Peyer's patch (tissue), 4 donors: ENCODE measurements around the gene IL17REL. TPM values are rescaled to one million over a fixed set of nuclear protein-coding genes. Genes with fewer than 3 reads are reported as not detected.

Source experiments
- DNase-seq, 3 donors: peaks; one replicate each; pipeline ENCODE4 v3.0.0-alpha.2; 2017 to 2019
- H3K27ac ChIP-seq, 4 donors: fragments of 200-600 bp; sonication (generic); one replicate each; pipeline ENCODE4 v1.5.1; 2016 to 2019
- H3K27me3 ChIP-seq, 2 donors: fragments of 200-600 bp; sonication (generic); one replicate each; pipeline ENCODE4 v1.5.1; 2019
- H3K36me3 ChIP-seq, 3 donors: fragments of 200-600 bp; sonication (generic); one replicate each; pipeline ENCODE4 v1.5.1; 2016 to 2019
- H3K4me1 ChIP-seq, 4 donors: fragments of 200-600 bp; sonication (generic); one replicate each; pipeline ENCODE4 v1.5.1; 2016 to 2019
- H3K4me3 ChIP-seq, 4 donors: fragments of 200-600 bp; sonication (generic); 1 replicate in 3 of 4; 2 replicates in 1 of 4; pipeline ENCODE4 v1.5.1; 2016 to 2019; ENCODE audit warnings: mild to moderate bottlenecking in 1 of 4
- H3K9me3 ChIP-seq, 4 donors: fragments of 200-600 bp; sonication (generic); one replicate each; pipeline ENCODE4 v1.5.1; 2016 to 2019; ENCODE audit warnings: mild to moderate bottlenecking in 1 of 4
- POLR2A ChIP-seq, 2 donors: fragments of 450-650 bp; IDR thresholded peaks; one replicate each; pipeline ENCODE4 v1.5.1; 2017; ENCODE audit warnings: antibody characterized with exemption in 2 of 2, mild to moderate bottlenecking in 2 of 2, moderate library complexity in 2 of 2
- total RNA-seq, 4 donors: library from RNA; depleted of rRNA; stranded (reverse); fragments of >200 nt; gene quantifications; one replicate each; pipeline ENCODE4 v1.1.0, GENCODE V29; 2016
- TF ChIP-seq, protein P1 (sequence below), 6 experiments: fragments of 450-650 bp in 4 of 6; fragments of 200-600 bp in 2 of 6; sonication (generic) in 1 of 6; IDR thresholded peaks; one replicate each; pipeline ENCODE4 v1.5.1; 2017 to 2019; ENCODE audit warnings: antibody characterized with exemption in 6 of 6, mild to moderate bottlenecking in 3 of 6, moderate library complexity in 1 of 6

IL17REL gene
- total RNA-seq, 4 donors from 2014 or later = 1.1 to 2.3 (median 1.2) TPM; not detected in 1

DNA sequence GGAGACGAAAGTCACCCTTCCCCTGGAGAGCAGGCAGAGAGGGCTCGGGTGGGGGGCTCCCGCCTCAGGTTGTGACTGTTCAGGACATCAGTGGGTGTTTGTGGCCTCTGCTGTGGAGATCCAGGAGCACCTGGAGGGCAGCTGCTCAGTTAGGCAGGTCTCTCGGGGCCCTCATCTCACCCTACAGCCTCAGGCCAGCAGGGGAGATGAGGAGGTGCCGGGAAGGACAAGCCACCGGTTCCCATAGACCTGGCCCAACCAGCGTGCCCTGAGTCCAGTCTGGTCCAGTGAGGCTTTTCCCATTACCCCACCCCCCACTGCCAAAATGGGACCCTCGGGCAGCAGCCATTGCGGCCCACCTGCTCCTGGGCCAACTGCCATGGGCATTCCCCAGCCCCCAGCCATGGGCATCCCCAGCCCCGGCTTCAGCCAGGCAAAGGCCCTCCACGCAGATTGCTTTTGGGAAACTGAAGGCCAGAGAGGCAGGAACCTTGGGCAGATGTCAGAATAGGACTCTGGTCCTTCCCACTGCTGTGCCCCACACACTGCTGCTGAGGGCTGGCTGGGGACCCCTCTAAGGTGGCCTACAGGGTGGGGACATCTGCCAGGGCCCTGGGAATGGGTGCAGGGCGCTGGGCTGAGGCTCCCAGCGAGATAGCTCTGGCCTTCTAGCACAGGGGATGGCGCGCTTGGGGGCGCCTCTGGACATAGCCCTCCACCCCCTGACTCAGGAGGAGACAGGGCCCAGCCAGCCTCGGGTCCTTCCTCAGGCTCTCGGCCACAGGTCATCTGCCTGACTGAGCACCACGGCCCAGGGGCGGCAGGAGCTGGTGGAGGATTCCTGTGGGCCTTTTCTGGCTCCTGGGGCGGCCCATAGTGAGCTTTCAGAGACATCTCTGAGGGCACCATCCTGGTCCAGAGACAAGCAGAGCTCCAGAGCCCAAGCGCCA is 47.2 kb downstream of the IL17REL start:
- DNase-seq = peak in 2 of 3 donors; percentile 45 to 56
- TF ChIP-seq, protein P1, sequence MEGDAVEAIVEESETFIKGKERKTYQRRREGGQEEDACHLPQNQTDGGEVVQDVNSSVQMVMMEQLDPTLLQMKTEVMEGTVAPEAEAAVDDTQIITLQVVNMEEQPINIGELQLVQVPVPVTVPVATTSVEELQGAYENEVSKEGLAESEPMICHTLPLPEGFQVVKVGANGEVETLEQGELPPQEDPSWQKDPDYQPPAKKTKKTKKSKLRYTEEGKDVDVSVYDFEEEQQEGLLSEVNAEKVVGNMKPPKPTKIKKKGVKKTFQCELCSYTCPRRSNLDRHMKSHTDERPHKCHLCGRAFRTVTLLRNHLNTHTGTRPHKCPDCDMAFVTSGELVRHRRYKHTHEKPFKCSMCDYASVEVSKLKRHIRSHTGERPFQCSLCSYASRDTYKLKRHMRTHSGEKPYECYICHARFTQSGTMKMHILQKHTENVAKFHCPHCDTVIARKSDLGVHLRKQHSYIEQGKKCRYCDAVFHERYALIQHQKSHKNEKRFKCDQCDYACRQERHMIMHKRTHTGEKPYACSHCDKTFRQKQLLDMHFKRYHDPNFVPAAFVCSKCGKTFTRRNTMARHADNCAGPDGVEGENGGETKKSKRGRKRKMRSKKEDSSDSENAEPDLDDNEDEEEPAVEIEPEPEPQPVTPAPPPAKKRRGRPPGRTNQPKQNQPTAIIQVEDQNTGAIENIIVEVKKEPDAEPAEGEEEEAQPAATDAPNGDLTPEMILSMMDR (IDR thresholded peaks at IDR 0.05) = no peak
- no peak for TF ChIP-seq POLR2A (IDR thresholded peaks at IDR 0.05)
- Histone ChIP-seq H3K9me3 (peaks cover 0 to 3% (median 0%) of the 10 kb centered on the region in 4 donors), H3K4me1 (peaks cover 6 to 67% (median 41%) of the 10 kb centered on the region in 4 donors), H3K27me3 (no peaks in the 10 kb centered on the region), H3K36me3 (peaks cover 0 to 40% (median 0%) of the 10 kb centered on the region in 3 donors), H3K4me3 (no peak overlapping the region), H3K27ac (peak overlapping the region; percentile 75 to 86 (median 76))

DNA sequence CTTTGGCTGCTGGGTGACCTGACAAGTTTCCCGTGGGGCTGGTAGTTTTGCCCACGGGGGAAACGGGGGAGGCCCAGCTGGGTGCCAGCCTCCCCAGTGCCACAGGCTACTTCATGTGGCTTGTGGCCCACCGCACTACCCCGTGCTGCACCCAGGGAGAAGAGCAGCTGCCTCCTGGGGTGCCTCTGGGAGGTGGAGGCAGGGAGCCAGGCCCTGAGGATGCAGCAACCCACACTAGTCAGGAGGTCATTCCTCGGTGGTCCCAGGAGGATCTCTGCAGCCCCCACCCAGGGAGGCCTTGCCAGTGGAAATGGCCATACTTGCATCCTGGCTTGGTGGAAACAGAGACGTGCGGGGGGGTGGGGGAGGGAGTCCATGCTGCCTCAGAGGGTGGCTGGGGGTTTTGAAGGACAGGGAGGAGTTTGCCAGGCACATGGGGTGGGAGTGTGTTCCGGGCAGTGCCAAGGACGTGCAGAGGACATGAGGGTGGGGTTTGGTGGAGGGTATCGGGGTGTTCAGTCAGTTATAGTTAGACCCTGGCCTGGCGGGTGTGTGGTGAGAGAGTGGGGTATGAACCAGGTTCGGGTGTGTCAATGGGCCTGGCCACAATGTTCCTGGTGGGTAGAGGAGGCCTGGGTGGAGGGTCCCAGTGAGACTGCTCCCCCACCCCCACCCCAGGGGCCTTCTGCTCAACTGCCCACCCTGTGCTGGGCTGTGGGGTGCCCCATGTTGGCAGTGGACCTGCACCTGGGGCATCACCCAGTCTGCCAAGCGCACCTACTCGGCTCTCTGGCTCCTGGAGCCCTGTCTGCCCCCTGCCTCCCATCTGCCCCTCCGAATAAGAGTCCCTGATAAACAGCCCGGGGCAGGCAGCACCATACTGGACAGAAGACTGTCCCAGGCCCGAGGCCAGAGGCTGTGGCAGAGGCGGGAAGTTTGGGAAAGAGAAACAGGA is 48.2 kb downstream of the IL17REL start:
- Histone ChIP-seq H3K36me3 (peaks cover 0 to 40% (median 0%) of the 10 kb centered on the region in 3 donors), H3K9me3 (peaks cover 0 to 3% (median 0%) of the 10 kb centered on the region in 4 donors), H3K4me1 (peaks cover 0 to 65% (median 42%) of the 10 kb centered on the region in 4 donors), H3K4me3 (peak overlapping the region in 2 of 4 donors; percentile 96 to 99), H3K27ac (peak overlapping the region; percentile 86 to 99 (median 98)), H3K27me3 (no peaks in the 10 kb centered on the region)
- no peak for TF ChIP-seq POLR2A (IDR thresholded peaks at IDR 0.05)
- TF ChIP-seq, protein P1 (IDR thresholded peaks at IDR 0.05) = no peak
- DNase-seq = peak in 2 of 3 donors; percentile 45 to 51

DNA sequence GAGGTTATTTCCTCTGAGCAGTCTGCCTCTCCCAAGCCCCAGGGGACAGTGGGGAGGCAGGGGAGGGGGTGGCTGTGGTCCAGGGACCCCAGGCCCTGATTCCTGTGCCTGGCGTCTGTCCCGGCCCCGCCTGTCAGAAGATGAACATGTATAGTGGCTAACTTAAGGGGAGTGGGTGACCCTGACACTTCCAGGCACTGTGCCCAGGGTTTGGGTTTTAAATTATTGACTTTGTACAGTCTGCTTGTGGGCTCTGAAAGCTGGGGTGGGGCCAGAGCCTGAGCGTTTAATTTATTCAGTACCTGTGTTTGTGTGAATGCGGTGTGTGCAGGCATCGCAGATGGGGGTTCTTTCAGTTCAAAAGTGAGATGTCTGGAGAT is 48.9 kb downstream of the IL17REL start:
- Histone ChIP-seq H3K27me3 (no peaks in the 10 kb centered on the region), H3K9me3 (peaks cover 0 to 3% (median 0%) of the 10 kb centered on the region in 4 donors), H3K4me1 (peaks cover 3 to 67% (median 44%) of the 10 kb centered on the region in 4 donors), H3K36me3 (peaks cover 0 to 40% (median 0%) of the 10 kb centered on the region in 3 donors), H3K4me3 (peak overlapping the region in 3 of 4 donors; percentile 65 to 99 (median 96)), H3K27ac (peak overlapping the region; percentile 86 to 99 (median 98))
- peak in 1 of 3 donors; percentile 47 for DNase-seq
- TF ChIP-seq, protein P1 (IDR thresholded peaks at IDR 0.05) = no peak
- TF ChIP-seq POLR2A (IDR thresholded peaks at IDR 0.05) = no peak

DNA sequence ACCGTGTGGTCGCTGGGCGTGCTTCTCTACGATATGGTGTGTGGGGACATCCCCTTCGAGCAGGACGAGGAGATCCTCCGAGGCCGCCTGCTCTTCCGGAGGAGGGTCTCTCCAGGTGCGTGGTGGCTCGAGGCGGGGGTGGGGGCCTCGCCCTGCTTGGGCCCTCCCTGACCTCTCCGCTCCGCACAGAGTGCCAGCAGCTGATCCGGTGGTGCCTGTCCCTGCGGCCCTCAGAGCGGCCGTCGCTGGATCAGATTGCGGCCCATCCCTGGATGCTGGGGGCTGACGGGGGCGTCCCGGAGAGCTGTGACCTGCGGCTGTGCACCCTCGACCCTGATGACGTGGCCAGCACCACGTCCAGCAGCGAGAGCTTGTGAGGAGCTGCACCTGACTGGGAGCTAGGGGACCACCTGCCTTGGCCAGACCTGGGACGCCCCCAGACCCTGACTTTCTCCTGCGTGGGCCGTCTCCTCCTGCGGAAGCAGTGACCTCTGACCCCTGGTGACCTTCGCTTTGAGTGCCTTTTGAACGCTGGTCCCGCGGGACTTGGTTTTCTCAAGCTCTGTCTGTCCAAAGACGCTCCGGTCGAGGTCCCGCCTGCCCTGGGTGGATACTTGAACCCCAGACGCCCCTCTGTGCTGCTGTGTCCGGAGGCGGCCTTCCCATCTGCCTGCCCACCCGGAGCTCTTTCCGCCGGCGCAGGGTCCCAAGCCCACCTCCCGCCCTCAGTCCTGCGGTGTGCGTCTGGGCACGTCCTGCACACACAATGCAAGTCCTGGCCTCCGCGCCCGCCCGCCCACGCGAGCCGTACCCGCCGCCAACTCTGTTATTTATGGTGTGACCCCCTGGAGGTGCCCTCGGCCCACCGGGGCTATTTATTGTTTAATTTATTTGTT is 49.6 kb downstream of the IL17REL start:
- H3K27me3 ChIP-seq = no peaks in the 10 kb centered on the region
- peaks cover 3 to 66% (median 44%) of the 10 kb centered on the region in 4 donors for H3K4me1 ChIP-seq
- peaks cover 0 to 3% (median 0%) of the 10 kb centered on the region in 4 donors for H3K9me3 ChIP-seq
- H3K27ac ChIP-seq = peak overlapping the region; percentile 86 to 99 (median 98)
- TF ChIP-seq, protein P1 (IDR thresholded peaks at IDR 0.05) = no peak
- no peak for TF ChIP-seq POLR2A (IDR thresholded peaks at IDR 0.05)
- H3K4me3 ChIP-seq = peak overlapping the region; percentile 65 to 100 (median 98)
- peak in 2 of 3 donors; percentile 57 to 60 for DNase-seq
- peaks cover 0 to 40% (median 0%) of the 10 kb centered on the region in 3 donors for H3K36me3 ChIP-seq
